GM10266 (cell line): ENCODE results near the gene IL16.

Experiments used
- DNase-seq: peaks from one replicate; pipeline ENCODE4 v3.0.0; 2012; ENCODE audit errors: extremely low spot score
- CTCF ChIP-seq: IDR thresholded peaks from 2 replicates; pipeline ENCODE4 v1.5.1; 2012; ENCODE audit warnings: mild to moderate bottlenecking, low read depth; ENCODE audit not compliant: control insufficient read depth, insufficient read depth; ENCODE audit errors: missing control alignments

Gene IL16

GRCh38 chr15:81311752-81312464 lies 115.2 kb downstream of the IL16 start:
- no peak for TF ChIP-seq CTCF
- DNase-seq: no peak

- TF ChIP-seq CTCF: no peak
- DNase-seq: no peak
These were observed 116.3 kb downstream of the IL16 start for GRCh38 chr15:81312790-81313543.

- DNase-seq: no peak
- no peak for TF ChIP-seq CTCF
These were observed 117.0 kb downstream of the IL16 start for GRCh38 chr15:81313686-81314085.

- DNase-seq: no peak
- TF ChIP-seq CTCF: no peak
These were observed 117.7 kb downstream of the IL16 start for GRCh38 chr15:81314378-81314777.

GRCh38 chr15:81315452-81316175 lies 118.9 kb downstream of the IL16 start:
- TF ChIP-seq CTCF: no peak
- no peak for DNase-seq

GRCh38 chr15:81316267-81316666 lies 119.6 kb downstream of the IL16 start:
- DNase-seq: no peak
- no peak for TF ChIP-seq CTCF
